H1 (cell line): Measurements from ENCODE around the gene RASA4B. TPM values are rescaled to one million over a fixed set of nuclear protein-coding genes. Genes with fewer than 3 reads are reported as not detected.
"Not testable (repeated sequence)": the region's sequence is repeated elsewhere in the genome, so short reads cannot be mapped to it uniquely, and the experiment has no call there.

ENCODE experiments used
- CTCF ChIA-PET: fragments of 300-600 bp; sonication (Branson Sonifier 250); formaldehyde crosslinking; loops from one replicate; lab custom pipeline; 2021; ENCODE audit not compliant: partially characterized antibody; lab: Charles Lee
- POLR2A ChIA-PET: fragments of 300-600 bp; sonication (Branson Sonifier 250); formaldehyde crosslinking; loops from one replicate; lab custom pipeline; 2021; ENCODE audit warnings: inconsistent platforms; ENCODE audit not compliant: partially characterized antibody; lab: Charles Lee
- DNase-seq, 2 experiments: peaks; one replicate each; pipeline versions ENCODE4 v3.0.0 to v3.0.0-alpha.2; 2010 to 2022; ENCODE audit warnings: low spot score in 2 of 2, low read depth in 1 of 2, mixed read lengths in 1 of 2
- FAIRE-seq: peaks from 2 replicates; lab custom pipeline; 2011; peaks lifted over from hg19 to GRCh38; lab: Jason Lieb, UNC
- H2AFZ ChIP-seq: 2 replicates; pipeline ENCODE4 v1.8.1; 2012; ENCODE audit warnings: low read length, inconsistent platforms
- H2AK5ac ChIP-seq: 2 replicates; pipeline ENCODE4 v1.6.1; 2013; ENCODE audit warnings: low read depth, low read length
- H2BK120ac ChIP-seq: replicated peaks from 2 replicates; pipeline ENCODE3; 2013; ENCODE audit warnings: low read depth, low read length, inconsistent platforms
- H2BK12ac ChIP-seq: 2 replicates; pipeline ENCODE4 v1.6.1; 2013; ENCODE audit warnings: low read depth, low read length
- H2BK15ac ChIP-seq: 2 replicates; pipeline ENCODE4 v1.6.1; 2013; ENCODE audit warnings: low read length
- H2BK20ac ChIP-seq: 2 replicates; pipeline ENCODE4 v1.6.1; 2013; ENCODE audit warnings: low read length
- H2BK5ac ChIP-seq: 2 replicates; pipeline ENCODE4 v1.6.1; 2013; ENCODE audit warnings: low read depth, low read length
- H3K14ac ChIP-seq: 2 replicates; pipeline ENCODE4 v1.6.1; 2013; ENCODE audit warnings: inconsistent platforms; ENCODE audit not compliant: insufficient read length
- H3K18ac ChIP-seq: 2 replicates; pipeline ENCODE4 v1.6.1; 2013; ENCODE audit warnings: low read length; ENCODE audit errors: extremely low read depth
- H3K23ac ChIP-seq: 2 replicates; pipeline ENCODE4 v1.6.1; 2013; ENCODE audit warnings: inconsistent platforms; ENCODE audit not compliant: insufficient read length
- H3K23me2 ChIP-seq: 2 replicates; pipeline ENCODE4 v1.6.1; 2013; ENCODE audit warnings: low read depth, low read length
- H3K27ac ChIP-seq: 2 replicates; pipeline ENCODE4 v1.6.1; 2011; ENCODE audit warnings: low read depth, low read length, inconsistent platforms
- H3K27me3 ChIP-seq, 4 experiments: replicated peaks in 1 of 4; 1 replicate in 1 of 4; 2 replicates in 3 of 4; pipeline versions ENCODE4 v1.6.1 to v1.8.1; 2011 to 2013; ENCODE audit warnings: low read length in 3 of 4, mild to moderate bottlenecking in 3 of 4, inconsistent platforms in 2 of 4, mixed read lengths in 2 of 4, moderate library complexity in 1 of 4; ENCODE audit not compliant: control insufficient read depth in 3 of 4, insufficient read depth in 3 of 4; ENCODE audit errors: extremely low read depth in 1 of 4
- H3K36me3 ChIP-seq, 4 experiments: 2 replicates each; pipeline versions ENCODE4 v1.6.1 to v1.8.1; 2011 to 2013; ENCODE audit warnings: mild to moderate bottlenecking in 4 of 4, low read length in 3 of 4, moderate library complexity in 2 of 4, control low read depth in 1 of 4, inconsistent platforms in 1 of 4; ENCODE audit not compliant: insufficient read depth in 4 of 4, control insufficient read depth in 2 of 4
- H3K4ac ChIP-seq: replicated peaks from 2 replicates; pipeline ENCODE3; 2013; ENCODE audit warnings: low read length, low read depth, mixed read lengths, inconsistent platforms; ENCODE audit not compliant: insufficient read length
- H3K4me1 ChIP-seq, 4 experiments: replicated peaks in 1 of 4; 1 replicate in 1 of 4; 2 replicates in 3 of 4; pipeline versions ENCODE4 v1.6.1 to v1.8.1; 2011 to 2013; ENCODE audit warnings: low read length in 3 of 4, inconsistent platforms in 2 of 4, mixed read lengths in 1 of 4; ENCODE audit not compliant: insufficient read depth in 4 of 4, control insufficient read depth in 3 of 4
- H3K4me2 ChIP-seq, 2 experiments: 2 replicates each; pipeline versions ENCODE4 v1.6.1 to v1.8.1; 2011 to 2013; ENCODE audit warnings: low read depth in 2 of 2, low read length in 2 of 2, control low read depth in 1 of 2, inconsistent platforms in 1 of 2, mild to moderate bottlenecking in 1 of 2; ENCODE audit not compliant: insufficient read depth in 1 of 2
- H3K4me3 ChIP-seq, 4 experiments: fragments of 200-600, 300-600 bp in 1 of 4; sonication (generic), shearing (Covaris generic), sonication (Bioruptor Twin) in 1 of 4; 2 replicates each; pipeline versions ENCODE4 v1.5.1 to v1.8.1; 2011 to 2016; ENCODE audit warnings: low read length in 4 of 4, low read depth in 3 of 4, control low read depth in 2 of 4, inconsistent platforms in 2 of 4, mild to moderate bottlenecking in 2 of 4, mixed read lengths in 1 of 4, moderate library complexity in 1 of 4; ENCODE audit not compliant: insufficient read depth in 2 of 4; ENCODE audit errors: extremely low read depth in 1 of 4
- H3K56ac ChIP-seq: replicated peaks from 2 replicates; pipeline ENCODE3; 2013; ENCODE audit warnings: low read depth, mild to moderate bottlenecking, mixed read lengths, low read length, inconsistent platforms; ENCODE audit not compliant: insufficient read length
- H3K79me1 ChIP-seq: 2 replicates; pipeline ENCODE4 v1.6.1; 2013; ENCODE audit warnings: low read depth, low read length, control low read depth
- H3K79me2 ChIP-seq, 2 experiments: 2 replicates each; pipeline versions ENCODE4 v1.6.1 to v1.8.1; 2012 to 2013; ENCODE audit warnings: low read length in 2 of 2, mild to moderate bottlenecking in 2 of 2, inconsistent platforms in 1 of 2; ENCODE audit not compliant: insufficient read depth in 2 of 2, control insufficient read depth in 1 of 2
- H3K9ac ChIP-seq, 4 experiments: replicated peaks in 1 of 4; 1 replicate in 1 of 4; 2 replicates in 3 of 4; pipeline versions ENCODE4 v1.6.1 to v1.8.1; 2011 to 2013; ENCODE audit warnings: low read depth in 3 of 4, low read length in 3 of 4, control low read depth in 2 of 4, mild to moderate bottlenecking in 2 of 4, moderate library complexity in 2 of 4, inconsistent platforms in 1 of 4; ENCODE audit errors: extremely low read depth in 1 of 4
- H3K9me3 ChIP-seq, 2 experiments: 2 replicates each; pipeline versions ENCODE4 v1.6.1 to v1.8.1; 2012 to 2013; ENCODE audit warnings: mild to moderate bottlenecking in 2 of 2, moderate library complexity in 2 of 2, control low read depth in 1 of 2, inconsistent platforms in 1 of 2, low read depth in 1 of 2, low read length in 1 of 2, mixed read lengths in 1 of 2; ENCODE audit not compliant: insufficient read depth in 2 of 2
- H4K20me1 ChIP-seq, 2 experiments: replicated peaks in 1 of 2; 2 replicates each; pipeline versions ENCODE3 to v1.8.1; 2011 to 2013; ENCODE audit warnings: inconsistent platforms in 2 of 2, low read length in 2 of 2, mild to moderate bottlenecking in 1 of 2; ENCODE audit not compliant: insufficient read depth in 2 of 2, control insufficient read depth in 1 of 2
- H4K5ac ChIP-seq: 2 replicates; pipeline ENCODE4 v1.6.1; 2013; ENCODE audit warnings: low read length, low read depth, mixed read lengths, inconsistent platforms; ENCODE audit not compliant: insufficient read length
- H4K8ac ChIP-seq: 2 replicates; pipeline ENCODE4 v1.8.0; 2013; ENCODE audit warnings: mild to moderate bottlenecking, moderate library complexity, low read length, inconsistent platforms; ENCODE audit not compliant: insufficient read depth; ENCODE audit errors: extremely low read depth
- H4K91ac ChIP-seq: replicated peaks from 2 replicates; pipeline ENCODE3; 2013; ENCODE audit warnings: low read length, mixed read lengths, inconsistent platforms; ENCODE audit not compliant: insufficient read length
- WGBS, 2 experiments: shearing (Covaris generic) in 1 of 2; methylation state at CpG; one replicate each; pipeline versions ENCODE4 v1.1.6 to v1.1.7; 2013 to 2015; ENCODE audit warnings: low lambda C conversion rate in 2 of 2, mixed read lengths in 2 of 2, inconsistent platforms in 1 of 2, low coverage in 1 of 2, missing lambda C conversion rate in 1 of 2; ENCODE audit not compliant: insufficient replicate concordance in 2 of 2, insufficient coverage in 1 of 2, insufficient read length in 1 of 2; ENCODE audit errors: extremely low coverage in 1 of 2, missing lambda C conversion rate in 1 of 2; 5-methylcytosine and 5-hydroxymethylcytosine counted together
- polyA plus RNA-seq, 7 experiments: library from polyadenylated mRNA; depleted of rRNA in 3 of 7; stranded (reverse) in 5 of 7; unstranded in 2 of 7; fragments of >200 nt in 5 of 7; fragments of 200-250 nt in 2 of 7; gene quantifications; 1 replicate in 5 of 7; 2 replicates in 1 of 7; 4 replicates in 1 of 7; pipeline versions ENCODE4 v1.2.1 to v1.2.3, GENCODE V29; 2011 to 2013; ENCODE audit warnings: missing spikeins in 2 of 7, mixed read lengths in 2 of 7
- total RNA-seq: library from RNA; stranded (reverse); fragmentation: NEBNext Ultra II Directional; extraction: Animal tissue kit (Norgen Biotek cat#: 25700); gene quantifications from 2 replicates; pipeline ENCODE4 v1.2.1, GENCODE V29; 2021

Gene RASA4B
- total and polyA plus RNA-seq, 2 of the 8 experiments (the other 6 are each of a cell fraction or from before 2014, with no cell fraction given) = 3.4 to 6.7 TPM

- H3K9ac ChIP-seq, H2BK120ac ChIP-seq, FAIRE-seq, H3K4me1 ChIP-seq, H3K56ac ChIP-seq, H3K27me3 ChIP-seq, H3K4me3 ChIP-seq, H3K14ac ChIP-seq, H3K18ac ChIP-seq, H3K4ac ChIP-seq, H3K4me2 ChIP-seq, H4K91ac ChIP-seq, H3K27ac ChIP-seq, H4K5ac ChIP-seq, H2BK15ac ChIP-seq, H3K9me3 ChIP-seq, H3K23ac ChIP-seq, H3K79me2 ChIP-seq, H2BK5ac ChIP-seq, H4K8ac ChIP-seq, H3K79me1 ChIP-seq, H4K20me1 ChIP-seq, H2BK20ac ChIP-seq, H2BK12ac ChIP-seq, H2AFZ ChIP-seq, H3K23me2 ChIP-seq, H2AK5ac ChIP-seq, DNase-seq: not testable (repeated sequence)
- 92% methylated on average over 10 of the region's 10 CpGs; no CpG with 5 or more reads in 1 of the 2 experiments for WGBS, 2 experiments
- POLR2A ChIA-PET = interaction anchor here (1.3 to 4.5 kb wide), 6 partner anchors 8 to 59 kb away, joined by 3 to 27 read pairs (median 6); partner anchors contain the start of genes ALKBH4, LRWD1 and PRKRIP1
- CTCF ChIA-PET = interaction anchor here (0.8 to 1.0 kb wide), 2 partner anchors 15 to 145 kb away, joined by 3 to 4 read pairs; no protein-coding TSS in a partner anchor
- H3K36me3 ChIP-seq = peaks cover 7 to 22% (median 17%) of the 10 kb centered on the region in 4 experiments; a peak in 5 of 8 replicates
Observed at GRCh38 chr7:102454932-102455331, 62.6 kb downstream of the RASA4B start.
